Activated CD8-positive, alpha-beta T cell treated with anti-CD3 and anti-CD28 coated beads, Interleukin-2, amount 10 ng/mL, durations not matched to agents 7 days and 5 days (primary cell): Measurements from ENCODE around the gene PIEZO1. TPM values are rescaled to one million over a fixed set of nuclear protein-coding genes. Genes with fewer than 3 reads are reported as not detected.
A peak's percentile ranks its signal among the peaks of the same experiment; 100 is the strongest.
"Not testable (repeated sequence)": the region's sequence is repeated elsewhere in the genome, so short reads cannot be mapped to it uniquely, and the experiment has no call there.

Source experiments
- ATAC-seq: fragments of 150-1000 bp; cut with Tn5 transposase; one replicate; pipeline ENCODE4 v1.10.0; 2021; ENCODE audit warnings: moderate library complexity
- CTCF ChIA-PET: fragments of 350-600 bp; sonication (Branson Sonifier 250); formaldehyde crosslinking; loops from one replicate; lab custom pipeline; 2021; ENCODE audit warnings: antibody characterized with exemption; lab: Charles Lee
- POLR2A ChIA-PET: fragments of 350-600 bp; sonication (Branson Sonifier 250); formaldehyde crosslinking; loops from one replicate; lab custom pipeline; 2021; ENCODE audit warnings: antibody characterized with exemption; lab: Charles Lee
- DNase-seq: peaks from one replicate; pipeline ENCODE4 v3.0.0-alpha.2; 2020
- H3K27ac Mint-ChIP-seq: one replicate; pipeline ENCODE4 v1.8.0; 2021; ENCODE audit warnings: mild to moderate bottlenecking, mixed read lengths
- H3K27me3 Mint-ChIP-seq: one replicate; pipeline ENCODE4 v1.8.0; 2021; ENCODE audit warnings: low read depth, mixed read lengths
- H3K36me3 Mint-ChIP-seq: one replicate; pipeline ENCODE4 v1.8.0; 2021; ENCODE audit warnings: low read depth, mixed read lengths
- H3K4me1 Mint-ChIP-seq: one replicate; pipeline ENCODE4 v1.8.0; 2021; ENCODE audit warnings: low read depth, mixed read lengths
- H3K4me3 Mint-ChIP-seq: one replicate; pipeline ENCODE4 v1.8.0; 2021; ENCODE audit warnings: mild to moderate bottlenecking, mixed read lengths
- H3K9me3 Mint-ChIP-seq: one replicate; pipeline ENCODE4 v1.8.0; 2022; ENCODE audit warnings: mixed read lengths; ENCODE audit not compliant: insufficient read depth
- total RNA-seq, 2 experiments: library from RNA; stranded (reverse); gene quantifications; one replicate each; pipeline ENCODE4 v1.2.3, GENCODE V29; 2021

The PIEZO1 gene
- total RNA-seq, 2 experiments from 2014 or later: 226 to 230 TPM

- CTCF ChIA-PET: interaction anchor here (1.8 kb wide), 1 partner anchor 34 kb away, joined by 4 read pairs; no protein-coding TSS in a partner anchor
- H3K9me3 Mint-ChIP-seq, H3K4me1 Mint-ChIP-seq, POLR2A ChIA-PET, ATAC-seq, H3K27ac Mint-ChIP-seq, H3K27me3 Mint-ChIP-seq, H3K4me3 Mint-ChIP-seq, DNase-seq, H3K36me3 Mint-ChIP-seq: not testable (repeated sequence)
These were observed 38.6 kb upstream of the PIEZO1 start for GRCh38 chr16:88823646-88824045.

GRCh38 chr16:88822281-88823040 is 37.4 kb upstream of the PIEZO1 start:
- ATAC-seq (no peak), DNase-seq (no peak)
- H3K27ac Mint-ChIP-seq: no peak overlapping the region
- H3K27me3 Mint-ChIP-seq: no peaks in the 10 kb centered on the region
- no peaks in the 10 kb centered on the region for H3K36me3 Mint-ChIP-seq
- H3K4me1 Mint-ChIP-seq: no peaks in the 10 kb centered on the region
- ChIA-PET CTCF (interaction anchor here (1.8 kb wide), 1 partner anchor 35 kb away, joined by 4 read pairs; no protein-coding TSS in a partner anchor), POLR2A (no interaction called here)
- no peaks in the 10 kb centered on the region for H3K9me3 Mint-ChIP-seq
- H3K4me3 Mint-ChIP-seq: no peak overlapping the region

DNA sequence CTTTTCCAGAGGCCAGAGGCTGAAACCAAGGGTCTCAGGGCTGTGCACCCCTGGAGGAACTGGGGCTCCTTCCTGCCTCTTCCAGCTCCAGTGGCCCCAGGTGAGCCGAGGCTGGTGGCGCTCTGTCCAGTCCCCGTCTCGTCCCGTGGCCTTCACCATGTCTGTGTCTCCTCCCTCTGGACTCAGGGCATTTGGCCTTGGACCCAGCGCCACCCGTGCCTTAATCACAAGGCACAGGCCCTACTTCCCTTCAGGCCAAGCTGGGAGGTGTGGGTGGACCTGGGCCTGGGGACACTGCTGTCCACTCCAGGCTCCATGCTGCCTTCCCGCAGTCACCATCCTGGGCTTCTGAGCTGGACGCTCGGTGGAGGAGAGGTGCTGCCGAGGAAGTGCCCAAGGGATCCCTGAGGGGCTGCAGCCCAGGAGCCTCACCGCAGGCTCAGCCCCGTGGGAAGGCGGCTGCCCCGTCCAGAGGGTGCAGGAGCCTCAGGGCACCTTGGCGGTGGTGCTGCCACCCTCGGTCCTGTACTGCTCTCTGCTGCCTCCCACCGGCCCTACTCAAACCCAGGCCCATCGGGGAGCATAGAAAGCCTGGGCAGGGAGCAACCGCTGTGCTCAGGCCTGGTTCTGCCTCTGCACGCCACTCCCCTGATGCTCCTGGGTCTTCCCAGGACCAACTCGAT is 36.3 kb upstream of the PIEZO1 start:
- Mint-ChIP-seq H3K9me3 (no peaks in the 10 kb centered on the region), H3K27me3 (no peaks in the 10 kb centered on the region), H3K4me3 (no peak overlapping the region), H3K36me3 (no peaks in the 10 kb centered on the region), H3K27ac (no peak overlapping the region), H3K4me1 (no peaks in the 10 kb centered on the region)
- ATAC-seq: no peak
- CTCF ChIA-PET: no interaction called here
- POLR2A ChIA-PET: no interaction called here
- no peak for DNase-seq

- Mint-ChIP-seq H3K4me3 (no peak overlapping the region), H3K4me1 (no peaks in the 10 kb centered on the region), H3K27me3 (no peaks in the 10 kb centered on the region), H3K27ac (no peak overlapping the region), H3K9me3 (no peaks in the 10 kb centered on the region), H3K36me3 (no peaks in the 10 kb centered on the region)
- ChIA-PET CTCF (no interaction called here), POLR2A (no interaction called here)
- DNase-seq (no peak), ATAC-seq (no peak)
These were observed 35.5 kb upstream of the PIEZO1 start for GRCh38 chr16:88820385-88821025.

DNA sequence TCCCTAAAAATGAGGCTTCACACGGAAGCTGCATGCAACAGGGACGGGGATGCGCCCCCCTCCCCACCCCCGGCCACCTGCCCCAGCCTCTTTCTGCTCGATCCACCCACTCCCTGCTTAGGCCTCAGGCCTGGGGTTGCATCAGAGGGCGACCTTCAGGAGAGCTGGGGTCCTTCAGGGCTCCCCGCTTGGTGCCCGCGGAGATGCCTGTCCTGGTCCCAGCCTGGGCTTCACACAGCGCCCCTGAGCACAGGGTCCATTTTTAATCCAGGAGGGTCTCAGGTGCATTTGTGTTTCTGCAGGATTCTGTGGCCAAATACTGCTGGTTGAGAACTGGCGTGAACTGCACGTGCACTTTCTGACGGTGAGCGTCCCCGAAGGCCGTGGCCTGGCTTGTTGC is 34.1 kb upstream of the PIEZO1 start:
- ATAC-seq (no peak), DNase-seq (no peak)
- no peaks in the 10 kb centered on the region for H3K4me1 Mint-ChIP-seq
- no peaks in the 10 kb centered on the region for H3K36me3 Mint-ChIP-seq
- no peak overlapping the region for H3K27ac Mint-ChIP-seq
- H3K9me3 Mint-ChIP-seq: no peaks in the 10 kb centered on the region
- POLR2A ChIA-PET: interaction anchor here (0.9 kb wide), 1 partner anchor 39 kb away, joined by 3 read pairs; no protein-coding TSS in a partner anchor
- no peak overlapping the region for H3K4me3 Mint-ChIP-seq
- no peaks in the 10 kb centered on the region for H3K27me3 Mint-ChIP-seq
- CTCF ChIA-PET: interaction anchor here (1.3 to 2.8 kb wide), 2 partner anchors 38 to 397 kb away, joined by 3 to 12 read pairs; partner anchors contain the start of genes GALNS and TRAPPC2L

DNA sequence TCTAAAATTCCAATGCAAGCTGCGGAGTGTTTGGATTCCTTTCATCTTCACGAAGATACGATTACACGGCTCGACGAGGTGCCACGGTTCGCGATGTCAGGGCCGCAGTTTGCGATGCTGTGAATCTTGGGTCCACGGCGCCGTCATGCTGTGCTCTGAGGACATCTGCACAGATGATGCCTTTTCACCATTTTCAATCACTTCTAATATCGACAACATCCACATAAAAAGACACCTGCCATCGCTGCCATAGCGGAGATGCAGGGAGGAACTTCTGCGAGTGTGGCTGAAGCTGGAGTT is 33.5 kb upstream of the PIEZO1 start:
- no peaks in the 10 kb centered on the region for H3K27me3 Mint-ChIP-seq
- H3K4me3 Mint-ChIP-seq: no peak overlapping the region
- no peaks in the 10 kb centered on the region for H3K36me3 Mint-ChIP-seq
- H3K27ac Mint-ChIP-seq: no peak overlapping the region
- H3K9me3 Mint-ChIP-seq: no peaks in the 10 kb centered on the region
- H3K4me1 Mint-ChIP-seq: peaks cover 3% of the 10 kb centered on the region
- POLR2A ChIA-PET: interaction anchor here (0.9 kb wide), 1 partner anchor 39 kb away, joined by 3 read pairs; no protein-coding TSS in a partner anchor
- DNase-seq (no peak), ATAC-seq (no peak)
- CTCF ChIA-PET: interaction anchor here (1.3 to 2.8 kb wide), 2 partner anchors 39 to 398 kb away, joined by 3 to 12 read pairs; partner anchors contain the start of genes GALNS and TRAPPC2L

GRCh38 chr16:88817785-88818574 is 33.0 kb upstream of the PIEZO1 start:
- CTCF ChIA-PET: interaction anchor here (1.3 to 2.8 kb wide), 2 partner anchors 40 to 398 kb away, joined by 3 to 12 read pairs; partner anchors contain the start of genes GALNS and TRAPPC2L
- DNase-seq (no peak), ATAC-seq (no peak)
- Mint-ChIP-seq H3K27me3 (no peaks in the 10 kb centered on the region), H3K4me1 (peaks cover 4% of the 10 kb centered on the region), H3K36me3 (no peaks in the 10 kb centered on the region), H3K4me3 (no peak overlapping the region), H3K27ac (no peak overlapping the region), H3K9me3 (no peaks in the 10 kb centered on the region)
- POLR2A ChIA-PET: interaction anchor here (0.9 kb wide), 1 partner anchor 40 kb away, joined by 3 read pairs; no protein-coding TSS in a partner anchor

DNA sequence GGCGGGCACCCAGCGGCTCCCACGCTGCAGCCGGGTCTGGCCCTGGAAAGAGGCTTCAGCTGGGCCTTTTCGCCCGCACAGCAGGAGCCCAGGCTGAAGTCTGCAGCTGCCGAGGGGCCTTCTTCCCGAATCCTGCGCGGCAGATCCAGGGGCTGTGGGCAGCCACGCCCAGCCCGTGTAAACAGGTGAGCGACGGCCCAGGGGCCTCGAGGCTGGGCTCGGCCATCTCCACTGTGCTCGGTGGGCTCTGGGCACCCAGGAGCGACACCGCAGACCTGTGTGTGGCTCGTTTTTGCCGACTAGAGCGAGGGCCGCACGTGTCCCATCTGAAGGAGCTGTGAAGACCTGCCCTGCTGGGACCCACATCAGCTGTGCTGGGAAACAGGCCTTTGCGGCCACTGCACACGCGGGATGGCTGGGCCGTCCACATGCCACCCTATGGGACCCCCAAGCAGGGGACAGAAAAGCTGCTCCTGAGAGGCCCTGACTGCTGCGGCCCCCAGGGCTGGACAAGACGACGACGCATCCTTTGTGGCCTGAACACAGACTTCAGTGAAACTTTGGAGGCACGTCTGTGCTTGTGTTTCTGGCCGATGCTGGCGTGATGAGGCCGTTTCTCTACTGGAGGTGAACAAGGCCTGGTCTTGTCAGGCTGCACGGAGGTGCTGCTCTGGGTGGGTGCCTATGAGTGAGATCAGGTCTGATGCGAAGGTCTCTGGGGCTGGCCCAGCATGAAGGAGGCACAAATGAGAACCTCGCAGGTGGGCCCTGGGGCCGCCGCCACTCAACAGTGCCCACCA is 31.9 kb upstream of the PIEZO1 start:
- no peak overlapping the region for H3K27ac Mint-ChIP-seq
- CTCF ChIA-PET: interaction anchor here (1.1 to 2.8 kb wide), 2 partner anchors 41 to 399 kb away, joined by 4 to 12 read pairs; partner anchors contain the start of genes GALNS and TRAPPC2L
- H3K4me1 Mint-ChIP-seq: peaks cover 8% of the 10 kb centered on the region
- H3K36me3 Mint-ChIP-seq: no peaks in the 10 kb centered on the region
- H3K4me3 Mint-ChIP-seq: no peak overlapping the region
- POLR2A ChIA-PET: no interaction called here
- no peaks in the 10 kb centered on the region for H3K27me3 Mint-ChIP-seq
- DNase-seq: no peak
- ATAC-seq: no peak
- no peaks in the 10 kb centered on the region for H3K9me3 Mint-ChIP-seq

DNA sequence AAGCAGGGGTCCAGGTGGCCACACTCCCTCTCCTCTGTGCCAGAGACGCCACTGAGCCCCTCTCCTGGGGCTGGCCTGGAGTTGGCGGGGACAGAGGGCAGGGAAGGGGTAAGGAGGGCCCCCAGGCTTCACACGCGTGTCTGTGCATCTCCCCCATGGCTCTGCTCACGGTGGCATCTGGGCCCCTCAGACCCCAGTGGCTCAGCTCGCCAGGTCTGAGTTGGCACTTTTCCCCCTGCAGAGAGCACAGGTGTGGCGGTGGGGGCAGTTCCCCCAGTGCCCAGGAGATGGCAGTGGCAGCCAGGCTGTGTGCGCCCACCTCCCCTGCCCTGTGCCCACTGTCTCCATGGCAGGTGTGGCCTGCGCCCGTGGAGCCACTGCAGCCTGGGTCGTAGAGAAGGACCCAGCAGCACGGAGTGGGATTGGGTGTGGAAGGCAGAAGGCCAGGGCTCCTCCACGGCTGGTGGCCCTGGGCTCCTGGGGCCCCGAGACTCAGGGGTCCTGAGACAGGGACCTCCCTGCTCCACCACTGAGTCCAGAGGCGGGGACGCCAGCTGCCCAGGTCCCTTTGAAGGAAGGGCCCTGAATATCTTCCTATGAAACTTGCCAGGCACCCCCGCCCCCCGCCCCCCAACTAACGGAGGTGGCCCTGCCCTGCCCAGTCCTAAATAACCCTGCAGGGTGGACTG is 31.0 kb upstream of the PIEZO1 start:
- Mint-ChIP-seq H3K36me3 (no peaks in the 10 kb centered on the region), H3K27me3 (no peaks in the 10 kb centered on the region), H3K9me3 (no peaks in the 10 kb centered on the region), H3K4me3 (no peak overlapping the region), H3K4me1 (peaks cover 9% of the 10 kb centered on the region), H3K27ac (no peak overlapping the region)
- DNase-seq (peak; percentile 66), ATAC-seq (no peak)
- ChIA-PET POLR2A (no interaction called here), CTCF (interaction anchor here (0.9 to 2.2 kb wide), 4 partner anchors 15 to 400 kb away, joined by 3 to 12 read pairs (median 4); no protein-coding TSS in a partner anchor)

GRCh38 chr16:88815227-88815626 is 30.2 kb upstream of the PIEZO1 start:
- POLR2A ChIA-PET: no interaction called here
- CTCF ChIA-PET: interaction anchor here (0.9 to 2.2 kb wide), 3 partner anchors 15 to 43 kb away, joined by 3 to 12 read pairs (median 3); no protein-coding TSS in a partner anchor
- Mint-ChIP-seq H3K36me3 (peaks cover 2% of the 10 kb centered on the region), H3K4me1 (peaks cover 14% of the 10 kb centered on the region), H3K27me3 (no peaks in the 10 kb centered on the region), H3K27ac (no peak overlapping the region), H3K4me3 (no peak overlapping the region), H3K9me3 (no peaks in the 10 kb centered on the region)
- DNase-seq: no peak
- ATAC-seq: no peak
